ENCODE results near the gene KDM6A.

DNA sequence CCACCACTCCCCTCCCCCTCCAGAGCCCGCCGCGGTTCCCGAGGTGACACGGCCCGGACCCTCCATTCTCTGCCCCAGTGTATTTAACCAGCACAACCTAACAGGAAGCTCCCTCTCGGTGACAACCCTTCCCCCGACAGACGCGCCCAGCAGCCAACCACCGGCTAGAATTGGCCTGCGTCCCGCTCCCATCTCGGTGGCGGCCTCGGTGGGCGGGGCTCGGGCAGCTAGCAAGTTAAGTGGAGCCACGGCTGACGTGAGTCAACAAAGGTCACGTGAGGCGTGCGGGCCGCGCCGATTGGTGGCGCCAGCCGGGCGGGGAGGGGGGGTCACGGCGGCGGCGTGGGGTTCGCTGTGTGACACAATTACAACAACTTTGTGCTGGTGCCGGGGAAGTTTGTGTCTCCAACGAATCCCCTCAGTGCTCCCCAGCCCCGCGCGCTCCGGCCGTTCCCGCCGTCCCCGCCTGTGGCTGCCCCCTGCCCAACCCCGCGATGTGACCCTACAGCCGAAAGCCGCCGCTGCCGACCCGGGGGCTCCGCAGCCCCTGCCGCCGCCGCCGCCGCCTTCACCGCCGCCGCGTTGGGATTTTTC, at the start of gene KDM6A:
- TF ChIP-seq, protein P1, sequence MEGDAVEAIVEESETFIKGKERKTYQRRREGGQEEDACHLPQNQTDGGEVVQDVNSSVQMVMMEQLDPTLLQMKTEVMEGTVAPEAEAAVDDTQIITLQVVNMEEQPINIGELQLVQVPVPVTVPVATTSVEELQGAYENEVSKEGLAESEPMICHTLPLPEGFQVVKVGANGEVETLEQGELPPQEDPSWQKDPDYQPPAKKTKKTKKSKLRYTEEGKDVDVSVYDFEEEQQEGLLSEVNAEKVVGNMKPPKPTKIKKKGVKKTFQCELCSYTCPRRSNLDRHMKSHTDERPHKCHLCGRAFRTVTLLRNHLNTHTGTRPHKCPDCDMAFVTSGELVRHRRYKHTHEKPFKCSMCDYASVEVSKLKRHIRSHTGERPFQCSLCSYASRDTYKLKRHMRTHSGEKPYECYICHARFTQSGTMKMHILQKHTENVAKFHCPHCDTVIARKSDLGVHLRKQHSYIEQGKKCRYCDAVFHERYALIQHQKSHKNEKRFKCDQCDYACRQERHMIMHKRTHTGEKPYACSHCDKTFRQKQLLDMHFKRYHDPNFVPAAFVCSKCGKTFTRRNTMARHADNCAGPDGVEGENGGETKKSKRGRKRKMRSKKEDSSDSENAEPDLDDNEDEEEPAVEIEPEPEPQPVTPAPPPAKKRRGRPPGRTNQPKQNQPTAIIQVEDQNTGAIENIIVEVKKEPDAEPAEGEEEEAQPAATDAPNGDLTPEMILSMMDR (IDR thresholded peaks at IDR 0.05) = no peak
- peak; percentile 53 to 86 for TF ChIP-seq POLR2A (IDR thresholded peaks at IDR 0.05)

Data from thyroid gland (tissue), 4 donors.